Hepatocyte (in vitro differentiated cells): ENCODE measurements around the gene PCDH7. TPM values are rescaled to one million over a fixed set of nuclear protein-coding genes. Genes with fewer than 3 reads are reported as not detected.

Source experiments
- DNase-seq: peaks from one replicate; pipeline ENCODE4 v3.0.0-alpha.2; 2016; ENCODE audit warnings: low spot score
- H2AFZ ChIP-seq: fragments of 200-600 bp; sonication (generic); 2 replicates; pipeline ENCODE4 v1.6.0; 2016; ENCODE audit warnings: antibody characterized with exemption, mild to moderate bottlenecking
- H3K27ac ChIP-seq: fragments of 200-600 bp; sonication (generic); 2 replicates; pipeline ENCODE4 v1.5.1; 2016; ENCODE audit warnings: mild to moderate bottlenecking
- H3K27me3 ChIP-seq: fragments of 200-600 bp; sonication (generic); 2 replicates; pipeline ENCODE4 v1.6.1; 2016
- H3K36me3 ChIP-seq: fragments of 200-600 bp; sonication (generic); replicated peaks from 2 replicates; pipeline ENCODE4 v1.5.1; 2016; ENCODE audit warnings: low read depth; ENCODE audit not compliant: insufficient read depth
- H3K4me1 ChIP-seq: fragments of 200-600 bp; sonication (generic); 2 replicates; pipeline ENCODE4 v1.5.1; 2016; ENCODE audit warnings: mild to moderate bottlenecking, moderate library complexity; ENCODE audit not compliant: insufficient read depth
- H3K4me2 ChIP-seq: fragments of 200-600 bp; sonication (generic); 2 replicates; pipeline ENCODE4 v1.6.0; 2016
- H3K4me3 ChIP-seq: fragments of 200-600 bp; sonication (generic); 2 replicates; pipeline ENCODE4 v1.5.1; 2016; ENCODE audit warnings: mild to moderate bottlenecking
- H3K79me2 ChIP-seq: fragments of 200-600 bp; sonication (generic); 2 replicates; pipeline ENCODE4 v1.6.0; 2017; ENCODE audit warnings: mild to moderate bottlenecking
- H3K9me2 ChIP-seq: fragments of 200-600 bp; sonication (generic); replicated peaks from 2 replicates; pipeline ENCODE4 v1.6.0; 2017; ENCODE audit warnings: mild to moderate bottlenecking; ENCODE audit not compliant: insufficient read depth
- H3K9me3 ChIP-seq: fragments of 200-600 bp; sonication (generic); 2 replicates; pipeline ENCODE4 v1.5.1; 2016; ENCODE audit warnings: low read depth, mild to moderate bottlenecking
- H4K20me1 ChIP-seq: fragments of 200-600 bp; sonication (generic); 2 replicates; pipeline ENCODE4 v1.6.0; 2016; ENCODE audit warnings: mild to moderate bottlenecking; ENCODE audit not compliant: insufficient read depth, poor library complexity, severe bottlenecking
- EZH2 ChIP-seq: fragments of 200-600 bp; sonication (generic); IDR thresholded peaks from 2 replicates; pipeline ENCODE4 v1.6.1; 2016; ENCODE audit warnings: antibody characterized with exemption, mild to moderate bottlenecking, borderline replicate concordance
- EZH2phosphoT487 ChIP-seq: fragments of 200-600 bp; sonication (generic); IDR thresholded peaks from one replicate; pipeline ENCODE4 v1.6.1; 2018; ENCODE audit warnings: antibody characterized with exemption, mild to moderate bottlenecking, low read depth, moderate library complexity; ENCODE audit not compliant: unreplicated experiment, severe bottlenecking
- WGBS: methylation state at CpG from one replicate; pipeline ENCODE4 v1.1.6; 2016; ENCODE audit warnings: low lambda C conversion rate; ENCODE audit errors: missing lambda C conversion rate; 5-methylcytosine and 5-hydroxymethylcytosine counted together
- polyA plus RNA-seq: library from polyadenylated mRNA; unstranded; fragments of >200 nt; fragmentation: Nextera tagmentation; extraction: Ambion mirVana; gene quantifications from 2 replicates; pipeline ENCODE4 v1.2.1, GENCODE V29; 2016
- total RNA-seq: library from RNA; depleted of rRNA; stranded (reverse); fragments of >200 nt; gene quantifications from 2 replicates; pipeline ENCODE4 v1.2.3, GENCODE V29; 2014
- TF ChIP-seq, protein P1 (sequence below): fragments of 200-600 bp; sonication (generic); IDR thresholded peaks from 2 replicates; pipeline ENCODE4 v1.5.1; 2016; ENCODE audit warnings: antibody characterized with exemption, mild to moderate bottlenecking; ENCODE audit not compliant: poor library complexity

PCDH7 gene
- 48.7 and 59.9 TPM in 2 replicates for total RNA-seq
- 34.0 and 37.2 TPM in 2 replicates for polyA plus RNA-seq

DNA sequence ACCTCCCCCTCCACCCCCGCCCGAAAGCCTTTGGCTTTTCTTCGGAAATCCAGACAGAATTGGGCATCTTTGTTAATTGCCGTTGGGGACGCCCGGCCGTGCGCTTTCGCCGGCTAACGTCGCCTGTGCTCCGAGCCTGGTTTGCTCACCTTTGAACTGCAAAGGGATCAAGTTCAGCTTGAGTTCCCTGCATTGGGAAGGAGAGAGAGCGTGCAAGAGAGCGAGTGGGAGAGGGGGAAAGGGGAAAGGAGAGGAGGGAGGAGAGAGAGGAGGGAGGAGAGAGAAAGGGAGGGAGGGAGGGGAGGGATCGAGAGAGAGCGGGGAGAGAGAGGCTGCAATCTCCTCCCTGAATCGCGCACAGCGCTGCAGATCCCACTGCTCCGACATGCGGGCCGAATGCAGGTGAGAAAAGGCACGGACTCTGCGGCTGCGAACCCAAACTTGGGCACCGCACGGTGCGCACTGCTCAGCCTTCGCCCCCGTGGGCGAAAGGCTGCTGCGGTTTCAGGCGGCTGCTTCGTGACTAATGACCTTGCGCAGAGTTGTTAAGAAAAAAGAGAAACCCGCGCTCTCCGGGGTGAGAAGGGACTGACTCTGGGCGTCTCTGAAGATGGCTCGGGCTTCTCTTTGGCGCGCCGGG, at the start of gene PCDH7:
PCDH7 (plus strand) TSS at position 349 of the 640 bp plus-strand sequence. CDS start 1,054 bp downstream, outside the sequence.
- peak; percentile 66 for DNase-seq
- Histone ChIP-seq H3K4me2 (peak within 1 kb of the TSS; percentile 95), H3K4me1 (no peaks in the 10 kb centered on the region), H3K9me2 (no peaks in the 10 kb centered on the region), H3K79me2 (peaks cover 46% of the 10 kb centered on the region), H3K27ac (peak within 1 kb of the TSS; percentile 76), H2AFZ (peak within 1 kb of the TSS; percentile 88), H3K36me3 (no peaks in the 10 kb centered on the region), H4K20me1 (peaks cover 24% of the 10 kb centered on the region), H3K27me3 (no peaks in the 10 kb centered on the region), H3K9me3 (no peaks in the 10 kb centered on the region), H3K4me3 (peak within 1 kb of the TSS; percentile 81)
- under 1% methylated on average over 38 of the region's 44 CpGs for WGBS
- TF ChIP-seq EZH2, result no peak
- no peak for TF ChIP-seq EZH2phosphoT487
- TF ChIP-seq, protein P1, sequence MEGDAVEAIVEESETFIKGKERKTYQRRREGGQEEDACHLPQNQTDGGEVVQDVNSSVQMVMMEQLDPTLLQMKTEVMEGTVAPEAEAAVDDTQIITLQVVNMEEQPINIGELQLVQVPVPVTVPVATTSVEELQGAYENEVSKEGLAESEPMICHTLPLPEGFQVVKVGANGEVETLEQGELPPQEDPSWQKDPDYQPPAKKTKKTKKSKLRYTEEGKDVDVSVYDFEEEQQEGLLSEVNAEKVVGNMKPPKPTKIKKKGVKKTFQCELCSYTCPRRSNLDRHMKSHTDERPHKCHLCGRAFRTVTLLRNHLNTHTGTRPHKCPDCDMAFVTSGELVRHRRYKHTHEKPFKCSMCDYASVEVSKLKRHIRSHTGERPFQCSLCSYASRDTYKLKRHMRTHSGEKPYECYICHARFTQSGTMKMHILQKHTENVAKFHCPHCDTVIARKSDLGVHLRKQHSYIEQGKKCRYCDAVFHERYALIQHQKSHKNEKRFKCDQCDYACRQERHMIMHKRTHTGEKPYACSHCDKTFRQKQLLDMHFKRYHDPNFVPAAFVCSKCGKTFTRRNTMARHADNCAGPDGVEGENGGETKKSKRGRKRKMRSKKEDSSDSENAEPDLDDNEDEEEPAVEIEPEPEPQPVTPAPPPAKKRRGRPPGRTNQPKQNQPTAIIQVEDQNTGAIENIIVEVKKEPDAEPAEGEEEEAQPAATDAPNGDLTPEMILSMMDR, result no peak

- no peaks in the 10 kb centered on the region for H3K27me3 ChIP-seq
- no peak overlapping the region for H3K4me3 ChIP-seq
- H3K4me1 ChIP-seq, result no peaks in the 10 kb centered on the region
- 98% methylated on average over 3 of the region's 3 CpGs for WGBS
- H3K9me3 ChIP-seq, result no peaks in the 10 kb centered on the region
- no peaks in the 10 kb centered on the region for H3K9me2 ChIP-seq
- no peak overlapping the region for H3K4me2 ChIP-seq
- H3K27ac ChIP-seq, result no peak overlapping the region
- no peak for DNase-seq
- no peak overlapping the region for H2AFZ ChIP-seq
- no peaks in the 10 kb centered on the region for H3K36me3 ChIP-seq
- no peaks in the 10 kb centered on the region for H3K79me2 ChIP-seq
- H4K20me1 ChIP-seq, result no peaks in the 10 kb centered on the region
- TF ChIP-seq EZH2 (no peak), EZH2phosphoT487 (no peak)
- TF ChIP-seq, protein P1, result no peak
These were observed 48.2 kb upstream of the PCDH7 start for GRCh38 chr4:30671926-30672448.

GRCh38 chr4:30696191-30696590, 24.0 kb upstream of the PCDH7 start:
- no peaks in the 10 kb centered on the region for H3K9me2 ChIP-seq

More at GRCh38 chr4:30696191-30696590, 24.0 kb upstream of the PCDH7 start:
- Histone ChIP-seq H3K4me1 (no peaks in the 10 kb centered on the region), H4K20me1 (no peaks in the 10 kb centered on the region), H2AFZ (no peak overlapping the region), H3K4me3 (no peak overlapping the region), H3K36me3 (no peaks in the 10 kb centered on the region), H3K9me3 (no peaks in the 10 kb centered on the region), H3K27me3 (no peaks in the 10 kb centered on the region), H3K27ac (no peak overlapping the region), H3K79me2 (no peaks in the 10 kb centered on the region), H3K4me2 (no peak overlapping the region)
- DNase-seq, result no peak
- TF ChIP-seq EZH2 (no peak), EZH2phosphoT487 (no peak)
- TF ChIP-seq, protein P1, result no peak
